Measurements from ENCODE around the gene ME2.

ME2 gene

GRCh38 chr18:50973367-50974126 lies 94.6 kb downstream of the ME2 start:
- DNase-seq (ENCODE audit: low spot score), result no peak
- no peak for TF ChIP-seq CTCF (IDR thresholded peaks at IDR 0.05; ENCODE audit: extremely low read depth, missing control alignments)

- TF ChIP-seq CTCF (IDR thresholded peaks at IDR 0.05; ENCODE audit: extremely low read depth, missing control alignments), result no peak
Measured at GRCh38 chr18:50977037-50977760, 98.3 kb downstream of the ME2 start.

GRCh38 chr18:50981381-50981780 lies 102.5 kb downstream of the ME2 start:
- no peak for DNase-seq (ENCODE audit: low spot score)
- no peak for TF ChIP-seq CTCF (IDR thresholded peaks at IDR 0.05; ENCODE audit: extremely low read depth, missing control alignments)

More at GRCh38 chr18:50977037-50977760, 98.3 kb downstream of the ME2 start:
- no peak for DNase-seq (ENCODE audit: low spot score)

- TF ChIP-seq CTCF (IDR thresholded peaks at IDR 0.05; ENCODE audit: extremely low read depth, missing control alignments), result no peak
- DNase-seq (ENCODE audit: low spot score), result no peak
Measured at GRCh38 chr18:50982086-50982801, 103.3 kb downstream of the ME2 start.

GRCh38 chr18:50982802-50983179 lies 103.9 kb downstream of the ME2 start:
- no peak for TF ChIP-seq CTCF (IDR thresholded peaks at IDR 0.05; ENCODE audit: extremely low read depth, missing control alignments)
- DNase-seq (ENCODE audit: low spot score), result no peak

- no peak for DNase-seq (ENCODE audit: low spot score)
- no peak for TF ChIP-seq CTCF (IDR thresholded peaks at IDR 0.05; ENCODE audit: extremely low read depth, missing control alignments)
Measured at GRCh38 chr18:50986360-50987087, 107.6 kb downstream of the ME2 start.
